Lung (tissue), 12 donors: ENCODE results near the gene CSPG4. TPM values are rescaled to one million over a fixed set of nuclear protein-coding genes. Genes with fewer than 3 reads are reported as not detected.

Source experiments
- ATAC-seq: fragments of 200-7000 bp; cut with Tn5 transposase; one replicate; pipeline ENCODE4 v1.9.1; 2020; ENCODE audit warnings: moderate number of reproducible peaks; ENCODE audit not compliant: insufficient read depth, low FRiP score
- DNase-seq, 3 donors: peaks; one replicate each; pipeline ENCODE4 v3.0.0-alpha.2; 2013 to 2017
- H3K27ac ChIP-seq, 2 donors: one replicate each; pipeline ENCODE4 v1.5.1; 2013; ENCODE audit warnings: mild to moderate bottlenecking in 2 of 2, moderate library complexity in 2 of 2, control low read depth in 1 of 2, inconsistent platforms in 1 of 2, low read depth in 1 of 2, low read length in 1 of 2
- H3K27me3 ChIP-seq, 3 donors: one replicate each; pipeline ENCODE4 v1.5.1; 2013; ENCODE audit warnings: low read length in 2 of 3; ENCODE audit not compliant: control insufficient read depth in 3 of 3, insufficient read depth in 3 of 3
- H3K36me3 ChIP-seq, 4 donors: one replicate each; pipeline ENCODE4 v1.5.1; 2013; ENCODE audit warnings: low read length in 4 of 4, mild to moderate bottlenecking in 1 of 4, moderate library complexity in 1 of 4; ENCODE audit not compliant: control insufficient read depth in 4 of 4, insufficient read depth in 4 of 4
- H3K4me1 ChIP-seq, 5 donors: one replicate each; pipeline ENCODE4 v1.5.1; 2013; ENCODE audit warnings: low read length in 5 of 5, mild to moderate bottlenecking in 2 of 5, moderate library complexity in 1 of 5; ENCODE audit not compliant: control insufficient read depth in 5 of 5, insufficient read depth in 5 of 5
- H3K4me3 ChIP-seq: one replicate; pipeline ENCODE4 v1.5.1; 2013; ENCODE audit warnings: mild to moderate bottlenecking, control low read depth, moderate library complexity
- H3K9ac ChIP-seq, 2 donors: one replicate each; pipeline ENCODE4 v1.5.1; 2013; ENCODE audit warnings: low read length in 2 of 2, control low read depth in 1 of 2; ENCODE audit not compliant: insufficient read depth in 1 of 2
- H3K9me3 ChIP-seq, 4 donors: one replicate each; pipeline ENCODE4 v1.5.1; 2013; ENCODE audit warnings: low read length in 3 of 4, mild to moderate bottlenecking in 1 of 4, moderate library complexity in 1 of 4; ENCODE audit not compliant: control insufficient read depth in 4 of 4, insufficient read depth in 3 of 4
- WGBS, 2 donors: extraction: QIAGEN DNeasy Blood & Tissue Kit; methylation state at CpG; one replicate each; pipeline ENCODE4 v1.1.7; 2013; 5-methylcytosine and 5-hydroxymethylcytosine counted together
- polyA plus RNA-seq, 2 donors: library from polyadenylated mRNA; stranded (reverse); fragments of 200-250 nt; gene quantifications; one replicate each; pipeline ENCODE4 v1.2.1, GENCODE V29; 2013
- total RNA-seq, 2 donors: library from RNA; depleted of rRNA in 1 of 2; stranded (reverse); fragments of >200 nt in 1 of 2; gene quantifications; one replicate each; pipeline ENCODE4 v1.2.1, GENCODE V29; 2014 to 2021
- TF ChIP-seq, protein P1 (sequence below): IDR thresholded peaks from 2 replicates; pipeline ENCODE4 v1.5.1; 2012; ENCODE audit warnings: mild to moderate bottlenecking; ENCODE audit errors: control extremely low read depth, extremely low read depth
- donor health status: control.
- donor health status: control.
- donor health status: Bipolar disorder and iron deficiency.
- donor health status: healthy.
- donor health status: DM: yes; HTN: yes; CAD: no.

The CSPG4 gene
- total and polyA plus RNA-seq, 4 donors = 8.5 to 38.1 (median 24.2) TPM

DNA sequence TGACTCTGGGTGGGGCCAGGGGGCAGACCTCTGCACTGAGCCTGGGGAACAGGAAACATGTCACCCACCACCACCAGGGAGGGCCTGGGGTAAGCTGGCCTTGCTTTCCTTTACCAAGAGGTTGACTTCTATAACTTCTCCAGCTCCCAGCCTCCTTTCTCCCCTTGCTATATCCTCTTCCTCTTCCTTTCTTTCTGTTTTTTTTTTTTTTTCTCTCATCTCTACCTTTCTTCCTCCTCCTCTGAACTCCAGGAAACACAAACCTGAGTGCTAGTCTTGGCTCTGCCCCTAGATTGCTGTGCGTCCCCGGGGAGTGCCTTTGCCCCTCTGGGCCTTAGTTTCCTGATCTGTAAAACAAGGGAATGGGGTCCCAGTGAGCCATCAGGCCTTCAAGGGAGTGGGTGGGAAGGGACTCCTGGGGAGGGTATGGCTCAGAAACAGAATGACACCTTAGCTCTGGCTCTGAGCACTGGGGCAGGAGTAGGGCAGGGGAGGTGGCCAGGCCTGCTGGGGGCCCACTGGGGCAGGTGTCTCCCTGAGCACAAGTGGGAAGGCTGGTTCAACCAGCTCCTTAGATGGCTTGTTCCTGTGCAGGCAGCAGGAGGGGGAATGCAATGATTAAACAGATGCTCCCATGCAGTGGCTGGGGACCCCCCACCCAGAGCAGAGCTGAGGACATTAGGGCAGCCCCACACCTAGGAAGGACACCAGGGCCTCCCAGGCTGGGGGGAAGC, 60.7 kb downstream of the CSPG4 start:
- 29 to 52% methylated on average over 2 of the region's 2 CpGs for WGBS, 2 donors
- no peak overlapping the region for H3K4me3 ChIP-seq
- ATAC-seq = no peak
- H3K9ac ChIP-seq = peak overlapping the region; percentile 33 to 49
- H3K4me1 ChIP-seq = peaks cover 4 to 51% (median 24%) of the 10 kb centered on the region in 5 donors
- H3K27me3 ChIP-seq = no peaks in the 10 kb centered on the region
- H3K36me3 ChIP-seq = peaks cover 0 to 16% (median 10%) of the 10 kb centered on the region in 4 donors
- TF ChIP-seq, protein P1, sequence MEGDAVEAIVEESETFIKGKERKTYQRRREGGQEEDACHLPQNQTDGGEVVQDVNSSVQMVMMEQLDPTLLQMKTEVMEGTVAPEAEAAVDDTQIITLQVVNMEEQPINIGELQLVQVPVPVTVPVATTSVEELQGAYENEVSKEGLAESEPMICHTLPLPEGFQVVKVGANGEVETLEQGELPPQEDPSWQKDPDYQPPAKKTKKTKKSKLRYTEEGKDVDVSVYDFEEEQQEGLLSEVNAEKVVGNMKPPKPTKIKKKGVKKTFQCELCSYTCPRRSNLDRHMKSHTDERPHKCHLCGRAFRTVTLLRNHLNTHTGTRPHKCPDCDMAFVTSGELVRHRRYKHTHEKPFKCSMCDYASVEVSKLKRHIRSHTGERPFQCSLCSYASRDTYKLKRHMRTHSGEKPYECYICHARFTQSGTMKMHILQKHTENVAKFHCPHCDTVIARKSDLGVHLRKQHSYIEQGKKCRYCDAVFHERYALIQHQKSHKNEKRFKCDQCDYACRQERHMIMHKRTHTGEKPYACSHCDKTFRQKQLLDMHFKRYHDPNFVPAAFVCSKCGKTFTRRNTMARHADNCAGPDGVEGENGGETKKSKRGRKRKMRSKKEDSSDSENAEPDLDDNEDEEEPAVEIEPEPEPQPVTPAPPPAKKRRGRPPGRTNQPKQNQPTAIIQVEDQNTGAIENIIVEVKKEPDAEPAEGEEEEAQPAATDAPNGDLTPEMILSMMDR = no peak
- DNase-seq = peak in 1 of 3 donors; percentile 28
- peak overlapping the region; percentile 17 to 41 for H3K27ac ChIP-seq
- no peaks in the 10 kb centered on the region for H3K9me3 ChIP-seq

DNA sequence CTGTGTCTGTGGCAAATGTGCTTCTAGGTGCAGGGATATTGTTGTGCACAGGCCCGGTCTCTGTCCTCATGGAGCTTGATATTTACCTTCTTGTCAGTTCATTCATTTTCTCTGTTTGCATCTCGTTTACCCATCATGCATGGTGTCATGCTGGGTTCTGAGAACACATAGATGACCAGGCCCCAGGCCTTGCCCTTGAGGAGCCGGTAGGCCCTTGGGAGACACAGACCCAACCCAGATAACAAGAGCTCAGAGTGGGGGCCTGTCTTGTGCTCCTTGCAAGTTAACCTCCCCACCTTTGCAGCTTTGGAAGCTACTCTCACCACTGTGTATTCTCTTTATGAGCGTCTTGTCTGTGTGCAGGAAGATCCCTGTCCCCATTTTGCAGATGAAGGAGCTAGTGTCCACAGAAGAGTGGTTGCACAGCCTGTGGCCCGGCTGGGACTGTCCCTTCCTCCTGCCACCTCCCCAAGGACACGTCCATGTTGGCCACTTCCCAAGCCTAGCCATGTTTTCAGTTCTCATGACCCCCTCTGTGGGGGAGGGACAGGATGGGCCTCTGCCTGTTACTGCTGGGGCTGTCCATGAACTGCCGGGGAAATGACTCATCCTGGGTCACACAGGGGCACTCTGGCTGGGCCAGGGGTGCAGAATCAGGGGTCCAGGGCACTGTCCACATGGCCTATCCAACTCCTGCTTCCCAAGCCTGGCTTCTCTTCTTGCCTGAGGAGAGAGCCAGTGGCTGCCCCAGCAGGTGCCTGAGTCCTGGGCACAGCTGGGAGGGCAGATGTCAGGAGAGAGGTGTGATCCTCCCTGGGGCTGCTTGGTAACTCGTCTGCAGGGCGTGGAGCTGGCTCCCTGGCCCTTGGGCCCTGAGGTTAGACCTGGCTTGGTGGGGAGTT, 61.5 kb downstream of the CSPG4 start:
- peak in 1 of 3 donors; percentile 47 for DNase-seq
- no peak for ATAC-seq
- 46 to 62% methylated on average over 9 of the region's 9 CpGs for WGBS, 2 donors
- H3K9me3 ChIP-seq = no peaks in the 10 kb centered on the region
- no peak overlapping the region for H3K4me3 ChIP-seq
- TF ChIP-seq, protein P1 = no peak
- H3K4me1 ChIP-seq = peaks cover 4 to 56% (median 29%) of the 10 kb centered on the region in 5 donors
- peaks cover 0 to 16% (median 6%) of the 10 kb centered on the region in 4 donors for H3K36me3 ChIP-seq
- H3K27ac ChIP-seq = peak overlapping the region; percentile 17 to 41
- H3K9ac ChIP-seq = peak overlapping the region; percentile 43 to 50
- H3K27me3 ChIP-seq = no peaks in the 10 kb centered on the region

- H3K9ac ChIP-seq = peak overlapping the region in 1 of 2 donors; percentile 53
- H3K4me1 ChIP-seq = peaks cover 4 to 56% (median 29%) of the 10 kb centered on the region in 5 donors
Measured at GRCh38 chr15:75649848-75650247, 62.8 kb downstream of the CSPG4 start.

More at GRCh38 chr15:75649848-75650247, 62.8 kb downstream of the CSPG4 start:
- TF ChIP-seq, protein P1 = no peak
- no peaks in the 10 kb centered on the region for H3K9me3 ChIP-seq
- ATAC-seq (no peak), DNase-seq (no peak)
- no peak overlapping the region for H3K4me3 ChIP-seq
- WGBS, 2 donors = 92 to 96% methylated on average over 18 of the region's 18 CpGs
- H3K36me3 ChIP-seq = peaks cover 0 to 13% (median 4%) of the 10 kb centered on the region in 4 donors
- no peaks in the 10 kb centered on the region for H3K27me3 ChIP-seq
- H3K27ac ChIP-seq = peak overlapping the region in 1 of 2 donors; percentile 33
